HG03060 (cell line): ENCODE measurements around the gene MYO5B.
"Not testable (repeated sequence)": the region's sequence is repeated elsewhere in the genome, so short reads cannot be mapped to it uniquely, and the experiment has no call there.

ENCODE experiments used
- ATAC-seq: cut with Tn5 transposase; IDR thresholded peaks from one replicate; pipeline ENCODE4 v1.9.1; 2021; ENCODE audit warnings: low read depth, moderate number of reproducible peaks; ENCODE audit not compliant: unreplicated experiment

Gene MYO5B

DNA sequence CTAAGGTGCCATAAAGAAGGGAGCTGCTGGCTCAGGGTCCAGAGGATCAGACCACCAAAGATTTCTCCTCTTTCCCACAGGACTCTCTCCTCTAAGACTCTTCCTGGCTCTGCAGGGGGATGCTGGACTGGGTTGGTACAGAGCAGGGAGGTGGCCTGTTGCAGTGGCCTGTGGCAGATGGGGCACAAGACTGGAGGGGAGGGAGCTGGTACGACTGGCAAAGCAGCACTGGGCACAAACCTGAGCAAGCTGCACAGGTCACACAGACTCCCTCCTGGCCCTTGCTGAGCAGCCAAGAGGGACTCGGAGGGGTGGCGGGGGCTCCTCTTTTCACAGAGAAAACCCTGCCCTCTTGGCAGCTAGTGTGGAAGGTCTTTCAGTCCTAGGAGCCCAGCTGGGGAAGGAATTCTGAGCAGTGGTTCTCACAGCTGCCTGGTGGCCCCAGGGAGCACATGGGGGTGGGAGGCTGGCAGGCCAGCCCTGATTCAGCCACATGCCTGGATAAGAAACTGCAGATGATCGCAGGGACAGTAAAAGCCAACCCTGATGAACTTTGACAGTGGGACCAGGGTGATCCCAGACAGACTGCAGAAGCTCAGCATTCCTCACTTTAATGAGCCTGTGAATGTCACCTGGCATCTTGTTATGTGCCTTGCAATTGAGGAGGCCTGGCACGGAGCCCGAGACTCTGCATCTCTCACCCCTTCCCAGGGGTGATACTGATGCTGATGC lies 349.2 kb downstream of the MYO5B start:
- no peak for ATAC-seq

DNA sequence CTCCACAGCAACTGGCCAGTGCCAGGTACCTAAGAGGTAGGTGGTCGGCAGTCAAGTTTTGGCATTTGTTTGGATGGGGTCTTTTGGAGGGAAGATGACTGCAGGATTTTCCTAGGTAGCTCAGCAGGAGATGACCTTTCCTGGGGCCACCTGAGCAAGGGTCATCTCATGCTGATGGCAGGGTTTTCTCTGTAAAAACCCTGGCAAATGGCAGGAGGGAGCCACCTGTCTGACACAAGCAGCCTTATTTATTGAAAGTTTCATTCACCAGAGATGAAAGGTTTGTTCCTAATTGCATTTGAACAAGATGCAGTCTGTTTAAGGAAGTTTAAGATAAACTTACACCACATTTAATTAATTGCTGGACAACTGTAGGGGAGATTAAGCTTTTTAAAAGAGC lies 350.0 kb downstream of the MYO5B start:
- no peak for ATAC-seq

DNA sequence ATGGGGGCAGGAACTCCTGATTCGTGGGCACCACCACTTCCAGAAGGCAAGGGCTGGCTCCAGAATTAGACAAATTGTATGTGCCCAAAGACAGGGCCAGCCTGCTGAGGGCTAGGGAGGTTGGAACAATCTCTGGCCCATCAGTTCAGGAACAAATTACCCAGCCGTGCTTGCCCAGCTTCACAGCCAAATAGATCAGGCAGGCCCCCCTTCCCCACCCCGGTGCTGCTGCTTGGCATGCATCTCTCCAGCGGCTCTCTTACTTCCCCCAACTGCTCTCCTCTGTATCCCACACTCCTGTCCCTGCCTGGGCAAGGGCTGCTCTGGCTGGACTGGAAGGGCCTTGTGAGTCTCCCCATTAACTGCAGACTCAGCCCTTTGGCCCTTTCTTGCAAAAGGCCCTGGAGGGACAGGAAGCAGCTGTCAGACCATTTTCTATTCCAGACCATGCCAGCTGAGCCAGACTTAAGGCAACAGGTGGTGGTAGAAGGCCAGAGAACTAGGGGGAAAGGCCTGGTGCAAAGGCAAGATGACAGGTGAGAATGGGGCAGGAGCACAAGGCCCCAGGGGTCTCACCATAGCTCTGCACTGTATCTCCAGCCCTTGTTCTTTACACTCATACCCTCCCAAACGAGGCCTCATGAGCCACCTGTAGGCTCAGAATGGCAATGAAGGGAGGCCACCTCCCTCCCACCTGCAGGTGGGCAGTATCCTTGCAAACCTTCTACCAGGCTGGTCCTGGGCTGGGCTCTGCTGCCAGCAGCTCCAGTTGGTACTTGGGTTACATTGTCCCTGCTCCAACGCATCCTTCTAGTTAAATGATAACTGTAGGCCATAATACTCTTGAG lies 350.9 kb downstream of the MYO5B start:
- ATAC-seq = no peak

DNA sequence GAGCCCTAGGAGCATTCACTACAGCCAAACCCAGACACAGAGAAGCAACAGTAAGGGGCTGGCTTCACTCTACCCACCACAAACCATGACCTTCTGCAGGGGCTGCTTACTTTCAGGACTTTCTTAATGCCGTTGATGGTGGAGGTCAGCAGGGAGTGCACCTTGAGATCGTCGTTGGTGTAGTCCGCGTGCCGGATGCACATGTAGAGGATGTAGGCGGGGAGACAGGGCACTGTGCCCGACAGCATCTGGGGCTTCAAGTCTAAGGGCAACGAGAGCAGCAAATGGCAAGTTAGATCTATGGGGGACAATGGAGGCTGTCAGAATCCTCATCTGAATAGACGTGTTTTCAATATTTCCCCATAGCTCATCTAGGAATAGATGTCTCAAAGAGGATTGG lies 351.8 kb downstream of the MYO5B start:
- no peak for ATAC-seq

DNA sequence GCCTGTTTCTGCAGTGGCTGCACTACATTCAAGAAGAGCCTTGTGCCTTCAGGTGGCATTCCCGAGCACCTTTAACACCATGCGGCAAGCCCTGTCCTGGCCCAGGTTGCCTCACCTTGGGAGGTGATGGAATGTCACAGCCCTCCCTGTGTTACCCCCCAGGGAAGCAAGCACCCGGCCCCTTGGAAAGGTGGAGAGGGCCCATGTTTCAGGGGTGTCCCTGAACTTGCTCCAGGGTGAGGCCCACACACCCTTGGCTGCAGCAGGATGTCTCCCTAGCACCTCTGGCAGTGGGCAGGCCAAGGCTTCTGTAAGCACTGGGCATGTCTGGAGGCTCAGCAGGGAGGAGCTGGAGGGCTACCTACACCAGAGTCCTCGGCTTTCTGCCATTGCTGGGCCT lies 352.3 kb downstream of the MYO5B start:
- ATAC-seq = no peak

DNA sequence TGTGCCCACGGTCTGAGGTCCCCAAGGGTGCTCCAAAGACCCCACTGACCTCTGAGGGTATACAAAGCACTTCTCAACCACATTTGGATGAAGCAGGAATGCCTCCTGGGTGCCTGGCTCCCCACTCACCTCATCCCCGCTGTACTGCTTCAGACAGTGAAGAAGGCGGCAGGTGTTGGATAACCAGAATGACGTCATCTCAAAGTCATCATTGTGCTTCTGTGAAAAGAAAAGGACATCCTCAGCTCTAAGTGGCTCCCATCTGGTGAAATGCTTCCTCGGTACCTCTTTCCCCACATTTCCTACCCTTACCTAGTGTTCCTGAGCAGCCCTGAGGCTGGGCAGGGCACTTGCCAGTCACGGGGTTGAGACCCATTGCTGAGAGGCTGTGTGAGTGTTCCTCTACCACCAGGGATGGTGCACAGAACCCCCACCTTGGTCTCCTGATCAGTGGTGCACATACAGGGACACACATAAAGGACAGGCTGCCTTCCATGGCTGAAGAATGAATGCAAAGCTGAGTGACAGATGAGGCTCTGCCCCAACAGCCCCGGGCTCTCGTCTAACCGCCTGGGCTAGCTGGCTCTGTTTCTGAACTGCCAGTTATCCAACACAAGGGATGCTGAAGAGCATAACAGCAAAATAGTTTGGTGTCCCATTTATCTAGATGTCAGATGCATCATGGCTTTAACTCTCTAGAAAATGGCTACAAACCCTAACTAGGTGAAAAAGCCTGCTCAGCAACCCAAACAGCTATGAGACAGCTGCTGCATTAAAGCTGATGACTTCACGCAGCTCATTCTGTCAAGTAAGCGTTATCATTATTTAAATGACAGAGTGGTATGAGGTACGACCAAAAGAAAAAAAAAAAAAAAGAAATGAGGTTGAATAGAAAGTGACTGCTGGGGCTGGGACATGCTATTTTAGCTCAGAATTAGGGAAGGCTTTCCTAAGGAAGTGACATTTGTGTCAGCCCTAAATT lies 353.4 kb downstream of the MYO5B start:
- ATAC-seq = no peak

DNA sequence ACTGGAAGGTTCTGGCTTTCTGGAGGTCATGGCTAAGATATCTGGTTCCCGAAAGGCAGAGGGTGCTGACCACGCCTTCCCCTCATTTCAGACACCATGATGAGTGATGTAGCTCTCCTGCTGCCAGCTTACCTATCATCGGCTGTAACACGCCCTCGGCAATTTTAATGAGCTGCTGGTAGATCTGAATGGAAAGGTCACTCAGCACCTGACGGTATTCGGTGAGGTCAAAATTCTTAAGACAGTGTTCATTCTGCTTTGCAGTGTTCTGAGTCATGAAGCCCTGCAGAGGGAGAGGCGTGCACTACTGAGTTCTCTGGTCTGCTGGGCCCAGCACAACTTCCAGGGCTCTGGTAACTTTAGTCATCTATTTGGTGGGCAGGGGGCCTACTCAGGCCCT lies 355.9 kb downstream of the MYO5B start:
- no peak for ATAC-seq

DNA sequence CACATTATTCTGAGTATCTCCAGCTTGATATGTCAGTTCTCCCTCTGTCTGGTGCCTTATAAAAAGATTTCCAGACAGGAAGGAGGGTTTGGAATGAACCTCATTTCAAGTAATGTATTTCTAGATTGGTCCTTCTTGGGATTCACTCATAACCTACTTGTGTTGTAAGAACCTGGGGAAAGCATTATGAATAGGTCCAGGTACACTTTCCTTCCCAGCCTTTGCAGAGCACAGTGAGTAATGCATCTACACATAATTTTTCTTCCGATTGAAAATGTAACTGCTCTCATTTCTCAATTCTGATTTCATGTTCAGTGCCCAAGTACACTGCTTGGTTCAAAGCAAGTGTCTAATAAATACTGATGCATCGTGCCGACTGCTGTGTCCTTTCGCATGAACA lies 356.6 kb downstream of the MYO5B start:
- no peak for ATAC-seq

DNA sequence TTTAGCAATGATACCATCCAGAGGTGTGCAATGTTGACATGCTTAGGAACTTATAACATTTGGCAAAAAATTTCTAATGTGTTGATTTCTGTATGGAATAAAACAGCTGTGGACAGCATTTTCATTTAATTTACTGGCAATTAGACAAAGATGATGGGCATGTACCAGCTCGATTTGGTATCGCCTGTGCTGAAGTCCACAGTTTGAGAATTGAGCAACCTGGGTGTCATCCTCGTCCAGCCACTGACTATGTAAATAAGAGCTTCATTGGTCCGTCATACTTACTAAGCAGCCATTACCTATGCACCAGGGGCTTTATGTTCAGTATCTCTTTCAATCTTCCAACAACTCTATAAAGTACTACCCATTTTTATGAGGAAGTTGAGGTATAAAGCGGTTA lies 357.1 kb downstream of the MYO5B start:
- ATAC-seq = no peak

DNA sequence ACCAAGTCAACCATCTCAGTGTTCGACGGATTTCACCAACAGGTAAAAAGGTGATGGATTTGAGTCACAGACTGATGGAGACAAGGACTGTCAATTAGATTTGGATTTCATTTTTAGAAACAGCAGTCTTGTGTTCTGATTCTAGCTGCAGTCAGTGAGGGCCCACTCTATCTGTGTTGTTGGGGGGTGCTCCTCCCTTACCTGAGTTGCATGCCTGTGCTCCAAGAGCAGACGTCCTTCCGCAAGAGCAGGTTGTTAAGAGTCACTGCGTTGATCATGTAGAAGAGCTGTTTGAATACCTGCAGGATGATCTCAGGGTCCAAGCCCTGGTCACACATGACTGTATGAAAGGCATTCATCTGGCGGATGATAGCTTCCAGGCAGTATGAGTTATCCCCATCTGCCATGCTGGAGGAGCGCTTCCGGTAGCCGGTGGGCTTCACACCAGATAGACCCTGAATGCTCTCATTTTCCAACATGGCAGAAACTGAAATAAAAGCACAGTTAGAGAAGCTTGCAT lies 357.6 kb downstream of the MYO5B start:
- not testable (repeated sequence) for ATAC-seq

DNA sequence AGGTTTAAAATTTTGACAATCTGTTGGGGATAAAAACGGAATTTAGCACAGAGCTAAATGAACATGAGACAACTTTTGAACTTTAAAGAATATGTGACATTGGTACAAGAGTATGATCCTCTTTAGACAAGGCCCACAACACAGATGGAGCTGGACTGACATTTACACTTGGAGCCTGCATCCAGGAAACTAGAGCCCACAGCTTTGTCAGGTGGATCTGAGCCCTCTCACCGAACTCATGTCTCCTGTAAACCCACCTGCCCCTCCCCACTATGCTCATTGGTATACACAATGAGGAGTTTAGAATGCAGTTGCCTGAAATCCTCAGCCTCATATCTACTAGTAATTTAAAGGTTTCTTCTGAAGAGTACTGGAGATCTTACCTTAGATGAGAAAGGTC lies 359.5 kb downstream of the MYO5B start:
- ATAC-seq = no peak

DNA sequence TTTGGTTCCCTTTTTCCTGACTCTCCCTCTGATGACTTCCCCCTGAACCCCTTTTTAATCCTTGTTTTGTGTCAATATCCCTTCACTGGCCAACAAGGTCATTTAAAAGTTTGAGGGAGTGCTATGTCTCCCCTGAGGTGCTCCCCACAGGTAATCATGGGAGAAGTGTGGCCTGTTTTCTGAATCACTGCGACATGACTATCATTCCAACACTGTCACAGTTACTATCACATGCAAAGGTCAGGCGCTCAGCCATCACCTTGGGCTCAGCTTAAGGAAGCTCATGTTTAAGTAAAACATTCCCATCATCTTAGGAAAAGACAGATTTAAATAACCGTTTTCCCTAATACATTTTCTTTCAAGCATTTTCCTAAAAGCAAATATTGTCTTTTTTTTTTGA lies 360.7 kb downstream of the MYO5B start:
- no peak for ATAC-seq

DNA sequence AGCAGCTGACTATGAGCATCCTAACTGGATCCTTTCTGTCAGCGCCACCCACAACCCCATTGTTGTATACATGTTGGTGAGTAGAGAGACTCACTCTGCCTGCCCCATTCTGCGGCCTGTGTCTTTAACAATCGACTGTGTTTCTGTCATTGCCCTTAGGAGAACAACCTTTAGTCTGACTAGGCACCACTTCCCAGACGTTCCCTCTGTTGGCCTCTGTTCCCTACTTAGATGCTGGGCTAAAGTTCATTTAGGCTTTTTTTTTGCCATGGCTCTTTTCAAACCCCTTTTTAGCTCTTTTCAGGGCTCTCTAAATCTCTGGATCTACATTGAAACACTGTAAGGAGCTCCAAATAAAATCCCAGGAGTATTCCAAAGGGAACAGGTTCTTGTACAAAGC lies 361.1 kb downstream of the MYO5B start:
- ATAC-seq = no peak

DNA sequence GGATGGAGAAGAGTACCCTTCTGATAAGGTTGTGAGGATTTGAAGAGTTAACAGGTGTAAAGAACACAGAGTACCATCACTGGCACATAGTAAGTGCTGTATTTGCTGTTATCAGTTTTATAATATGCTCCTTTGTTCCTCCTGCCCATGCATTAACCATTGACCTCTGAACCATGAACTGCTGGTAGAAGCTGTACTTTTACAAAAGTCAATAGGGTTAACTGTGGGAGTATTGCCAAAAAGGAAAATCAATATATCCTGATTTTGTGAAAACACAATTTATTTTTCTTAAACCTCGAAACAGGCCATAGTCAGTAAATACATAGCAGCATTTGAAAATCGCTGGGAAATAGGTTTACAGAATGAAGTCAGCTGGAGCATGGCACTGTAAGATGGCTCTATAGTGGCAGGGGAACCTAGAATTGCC lies 362.7 kb downstream of the MYO5B start:
- ATAC-seq = no peak

DNA sequence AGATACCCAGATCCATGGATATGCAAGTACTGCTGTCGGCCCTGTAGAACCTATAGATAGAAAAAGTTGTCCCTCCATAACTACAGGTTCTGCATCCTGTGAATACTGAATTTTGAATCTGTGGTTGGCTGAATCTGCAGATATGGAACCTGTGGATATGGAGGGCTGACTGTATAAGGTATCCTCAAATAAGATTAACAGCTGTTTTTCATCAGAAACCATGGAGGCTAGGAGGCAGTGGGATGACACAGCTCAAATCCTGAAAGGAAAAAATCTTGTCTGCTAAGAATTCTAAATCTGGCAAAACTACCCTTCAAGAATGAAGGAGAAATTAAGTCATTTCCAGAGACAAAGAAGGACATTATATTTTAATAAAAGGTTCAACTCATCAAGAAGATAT lies 367.0 kb downstream of the MYO5B start:
- ATAC-seq = no peak

DNA sequence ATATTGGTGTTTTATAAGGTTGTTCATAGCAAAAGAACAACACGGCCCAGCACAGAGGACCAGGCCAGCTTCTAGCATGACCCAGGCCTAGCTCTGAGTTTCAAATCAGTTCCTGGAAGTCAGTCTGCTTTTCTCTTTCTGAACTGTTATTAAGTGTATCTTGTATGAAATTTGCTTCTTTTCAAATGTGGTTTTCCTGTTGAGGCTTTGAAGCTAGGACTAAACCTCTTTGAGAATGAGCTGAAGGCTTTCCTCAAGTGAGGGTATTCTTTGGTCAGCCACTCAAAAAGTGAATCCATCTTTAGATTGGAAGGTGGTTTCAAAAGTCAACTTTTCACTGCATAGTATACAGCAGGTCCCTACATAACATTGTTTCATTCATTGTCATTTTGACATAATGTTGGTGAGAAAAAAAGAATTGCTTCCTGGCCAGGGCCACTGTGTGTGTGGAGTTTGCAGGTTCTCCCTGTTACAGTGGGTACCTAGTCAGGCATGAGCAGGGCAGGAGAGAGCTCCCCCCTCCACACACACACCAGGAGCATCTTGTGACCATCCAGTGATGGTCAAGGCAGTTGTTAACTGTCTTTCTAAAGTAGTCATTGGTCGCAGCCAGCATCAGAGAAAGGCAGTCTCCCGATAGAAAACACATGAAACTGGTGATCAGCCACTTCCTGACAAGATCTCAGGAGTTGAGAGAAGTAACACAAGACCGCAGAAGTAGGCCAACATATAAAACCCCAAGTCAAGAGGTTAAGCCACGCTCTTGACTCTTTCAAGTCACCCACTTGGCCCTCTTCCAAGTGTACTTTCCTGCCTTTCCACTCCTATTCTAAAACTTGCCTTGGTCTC lies 374.9 kb downstream of the MYO5B start:
- ATAC-seq = no peak

DNA sequence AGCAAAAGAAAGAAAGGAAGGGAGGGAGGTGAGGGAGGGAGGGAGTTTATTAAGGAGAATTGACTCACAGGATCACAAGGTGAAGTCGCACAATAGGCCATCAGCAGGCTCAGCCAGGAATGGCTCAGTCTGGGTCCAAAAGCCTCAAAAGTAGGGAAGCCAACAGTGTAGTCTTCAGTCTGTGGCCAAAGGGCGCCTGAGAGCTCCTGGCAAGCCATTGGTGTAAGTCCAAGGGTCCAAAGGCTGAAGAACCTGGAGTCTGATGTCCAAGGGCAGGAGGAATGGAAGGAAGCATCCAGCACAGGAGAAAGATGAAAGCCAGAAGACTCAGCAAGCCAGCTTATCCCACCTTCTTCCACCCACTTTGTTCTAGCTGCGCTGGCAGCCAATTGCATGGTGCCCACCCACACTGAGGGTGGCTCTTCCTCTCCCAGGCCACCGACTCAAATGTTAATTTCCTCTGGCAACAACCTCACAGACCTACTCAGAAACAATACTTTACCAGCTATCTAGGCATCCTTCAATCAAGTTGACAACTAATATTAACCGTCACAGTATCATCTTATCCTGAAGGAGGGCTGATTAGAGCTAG lies 375.8 kb downstream of the MYO5B start:
- ATAC-seq = no peak

DNA sequence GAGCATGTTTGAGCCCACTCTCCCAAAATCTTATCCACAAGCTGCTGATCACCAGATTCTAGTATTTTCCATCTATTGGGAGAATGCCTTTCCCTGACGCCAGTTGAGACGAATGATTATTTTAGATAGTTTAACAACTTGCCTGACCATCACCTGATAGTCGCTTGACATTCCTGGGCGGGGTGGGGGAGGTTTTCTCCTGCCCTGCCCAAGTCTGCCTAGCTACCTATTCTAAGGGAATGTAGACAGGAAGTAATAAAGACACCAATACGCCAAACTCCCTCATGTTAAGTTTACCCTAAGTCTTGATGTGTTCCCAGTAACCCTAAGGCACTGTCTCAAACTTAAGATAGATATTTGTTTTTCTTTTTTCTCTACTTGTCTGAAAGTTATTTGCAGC lies 377.0 kb downstream of the MYO5B start:
- no peak for ATAC-seq

DNA sequence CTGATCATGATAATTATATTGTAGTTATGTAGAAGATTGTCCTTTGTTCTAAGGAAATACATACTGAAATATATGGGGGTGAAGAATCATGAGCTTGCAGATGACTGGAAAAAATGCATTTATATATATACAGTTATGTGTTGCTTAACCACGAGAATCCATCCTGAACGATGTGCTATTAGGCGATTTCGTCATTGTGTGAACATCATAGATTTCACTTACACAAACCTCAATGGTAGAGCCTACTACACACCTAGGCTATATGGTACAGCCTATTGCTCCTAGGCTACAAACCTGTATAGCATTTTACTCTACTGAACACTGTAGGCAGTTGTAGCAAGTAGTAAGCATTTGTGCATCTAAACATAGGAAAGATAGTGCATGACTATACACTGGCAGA lies 379.0 kb downstream of the MYO5B start:
- ATAC-seq = no peak
